HL-60 (cell line): Measurements from ENCODE around the gene SERPINB1.

Experiments used
- CTCF ChIP-seq: IDR thresholded peaks from one replicate; pipeline ENCODE4 v1.5.1; 2011; ENCODE audit warnings: low read length, control low read depth, inconsistent platforms; ENCODE audit not compliant: insufficient read depth
- GABPA ChIP-seq: IDR thresholded peaks from 2 replicates; pipeline ENCODE4 v1.6.1; 2012; ENCODE audit warnings: low read depth
- REST ChIP-seq: IDR thresholded peaks from 2 replicates; pipeline ENCODE4 v1.6.1; 2012; ENCODE audit warnings: low read depth; ENCODE audit not compliant: insufficient replicate concordance

- TF ChIP-seq CTCF (no peak), REST (no peak), GABPA (no peak)
Measured at GRCh38 chr6:2871102-2871501, 29.4 kb upstream of the SERPINB1 start.
